OCI-M2 (cell line): Measurements from ENCODE around the gene MACROD2.
"Not testable (repeated sequence)": the region's sequence is repeated elsewhere in the genome, so short reads cannot be mapped to it uniquely, and the experiment has no call there.

Experiments used
- DNase-seq: peaks from one replicate; lab custom pipeline; 2025; ENCODE audit not compliant: unreplicated experiment; lab: John Stamatoyannopoulos, UW

MACROD2 gene

GRCh38 chr20:14963262-14963663 lies 967.9 kb downstream of the MACROD2 start:
- DNase-seq: no peak

GRCh38 chr20:14966203-14966602 lies 970.9 kb downstream of the MACROD2 start:
- no peak for DNase-seq

- no peak for DNase-seq
Observed at GRCh38 chr20:14966808-14967207, 971.5 kb downstream of the MACROD2 start.

GRCh38 chr20:14972256-14972655 lies 976.9 kb downstream of the MACROD2 start:
- no peak for DNase-seq

GRCh38 chr20:14972690-14973089 lies 977.4 kb downstream of the MACROD2 start:
- DNase-seq: no peak

GRCh38 chr20:14979453-14979986 lies 984.2 kb downstream of the MACROD2 start:
- no peak for DNase-seq

GRCh38 chr20:14981486-14981885 lies 986.2 kb downstream of the MACROD2 start:
- not testable (repeated sequence) for DNase-seq

- DNase-seq: not testable (repeated sequence)
Observed at GRCh38 chr20:14982324-14982723, 987.0 kb downstream of the MACROD2 start.

- DNase-seq: no peak
Observed at GRCh38 chr20:14984305-14984704, 989.0 kb downstream of the MACROD2 start.

- no peak for DNase-seq
Observed at GRCh38 chr20:14984768-14985622, 989.7 kb downstream of the MACROD2 start.

GRCh38 chr20:14986026-14986655 lies 990.8 kb downstream of the MACROD2 start:
- no peak for DNase-seq

GRCh38 chr20:14986656-14987055 lies 991.3 kb downstream of the MACROD2 start:
- DNase-seq: no peak

GRCh38 chr20:14989535-14990290 lies 994.4 kb downstream of the MACROD2 start:
- DNase-seq: no peak

- DNase-seq: no peak
Observed at GRCh38 chr20:14991023-14991422, 995.7 kb downstream of the MACROD2 start.

GRCh38 chr20:14992153-14992552 lies 996.8 kb downstream of the MACROD2 start:
- DNase-seq: no peak

GRCh38 chr20:14992961-14993360 lies 997.6 kb downstream of the MACROD2 start:
- DNase-seq: no peak

- DNase-seq: no peak
Observed at GRCh38 chr20:14996883-14997672, 1001.8 kb downstream of the MACROD2 start.

- no peak for DNase-seq
Observed at GRCh38 chr20:14997791-14998190, 1002.5 kb downstream of the MACROD2 start.

GRCh38 chr20:15005300-15005986 lies 1010.1 kb downstream of the MACROD2 start:
- no peak for DNase-seq

- DNase-seq: no peak
Observed at GRCh38 chr20:15011631-15012030, 1016.3 kb downstream of the MACROD2 start.
